Vagina (tissue), 2 donors: ENCODE results near the gene SDCBP2.

Source experiments
- POLR2A ChIP-seq, 2 donors: fragments of 450-650 bp; IDR thresholded peaks; one replicate each; pipeline ENCODE4 v1.6.1; 2017; ENCODE audit warnings: antibody characterized with exemption in 2 of 2, mild to moderate bottlenecking in 2 of 2, moderate library complexity in 2 of 2
- TF ChIP-seq, protein P1 (sequence below), 3 experiments: fragments of 450-650 bp in 2 of 3; fragments of 200-600 bp in 1 of 3; sonication (generic) in 1 of 3; IDR thresholded peaks; one replicate each; pipeline ENCODE4 v1.5.1; 2017 to 2019; ENCODE audit warnings: antibody characterized with exemption in 3 of 3, mild to moderate bottlenecking in 2 of 3, moderate library complexity in 2 of 3

DNA sequence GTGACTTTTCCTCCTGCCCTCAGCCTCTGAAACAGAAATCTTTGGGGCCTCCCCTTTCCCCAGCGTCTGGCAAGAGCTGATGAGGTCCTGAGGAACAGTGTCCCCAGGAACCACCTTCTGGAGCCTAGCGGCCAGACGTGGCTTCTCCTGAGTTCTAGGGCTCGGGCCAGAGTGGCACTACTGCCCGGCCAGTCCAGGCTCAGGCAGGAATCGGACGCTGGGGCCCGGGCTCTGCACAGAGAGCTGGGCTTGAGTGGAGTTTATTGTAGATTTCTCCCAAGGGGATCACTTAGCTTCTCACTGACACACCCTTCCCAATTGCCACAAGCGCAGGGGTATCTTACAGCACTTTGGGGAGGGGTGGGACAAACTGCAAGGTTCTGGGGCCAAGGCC, 20.2 kb downstream of the SDCBP2 start:
- TF ChIP-seq, protein P1, sequence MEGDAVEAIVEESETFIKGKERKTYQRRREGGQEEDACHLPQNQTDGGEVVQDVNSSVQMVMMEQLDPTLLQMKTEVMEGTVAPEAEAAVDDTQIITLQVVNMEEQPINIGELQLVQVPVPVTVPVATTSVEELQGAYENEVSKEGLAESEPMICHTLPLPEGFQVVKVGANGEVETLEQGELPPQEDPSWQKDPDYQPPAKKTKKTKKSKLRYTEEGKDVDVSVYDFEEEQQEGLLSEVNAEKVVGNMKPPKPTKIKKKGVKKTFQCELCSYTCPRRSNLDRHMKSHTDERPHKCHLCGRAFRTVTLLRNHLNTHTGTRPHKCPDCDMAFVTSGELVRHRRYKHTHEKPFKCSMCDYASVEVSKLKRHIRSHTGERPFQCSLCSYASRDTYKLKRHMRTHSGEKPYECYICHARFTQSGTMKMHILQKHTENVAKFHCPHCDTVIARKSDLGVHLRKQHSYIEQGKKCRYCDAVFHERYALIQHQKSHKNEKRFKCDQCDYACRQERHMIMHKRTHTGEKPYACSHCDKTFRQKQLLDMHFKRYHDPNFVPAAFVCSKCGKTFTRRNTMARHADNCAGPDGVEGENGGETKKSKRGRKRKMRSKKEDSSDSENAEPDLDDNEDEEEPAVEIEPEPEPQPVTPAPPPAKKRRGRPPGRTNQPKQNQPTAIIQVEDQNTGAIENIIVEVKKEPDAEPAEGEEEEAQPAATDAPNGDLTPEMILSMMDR (IDR thresholded peaks at IDR 0.05), result no peak
- TF ChIP-seq POLR2A (IDR thresholded peaks at IDR 0.05), result no peak
